Measurements from ENCODE around the gene OR52W1.

DNA sequence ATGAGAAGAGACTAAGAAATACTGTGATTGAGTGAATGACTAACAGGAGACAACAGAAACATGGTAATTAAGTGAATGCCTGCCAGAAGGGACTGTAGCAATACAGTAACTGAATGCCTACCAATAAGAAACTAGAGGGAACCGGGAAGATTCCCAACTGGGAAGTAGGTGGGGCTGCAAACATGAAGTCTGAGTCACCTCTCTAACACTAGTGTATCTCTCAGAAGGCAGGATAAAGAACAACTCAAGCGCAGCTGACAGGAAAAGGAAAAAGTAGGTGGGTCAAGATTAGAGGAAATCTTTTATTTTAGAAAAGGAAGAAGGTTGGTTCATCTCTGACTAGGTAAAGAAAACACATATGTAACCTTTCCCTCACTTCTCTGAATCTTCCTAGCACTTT, 20.3 kb downstream of the OR52W1 start:
- TF ChIP-seq, protein P1, sequence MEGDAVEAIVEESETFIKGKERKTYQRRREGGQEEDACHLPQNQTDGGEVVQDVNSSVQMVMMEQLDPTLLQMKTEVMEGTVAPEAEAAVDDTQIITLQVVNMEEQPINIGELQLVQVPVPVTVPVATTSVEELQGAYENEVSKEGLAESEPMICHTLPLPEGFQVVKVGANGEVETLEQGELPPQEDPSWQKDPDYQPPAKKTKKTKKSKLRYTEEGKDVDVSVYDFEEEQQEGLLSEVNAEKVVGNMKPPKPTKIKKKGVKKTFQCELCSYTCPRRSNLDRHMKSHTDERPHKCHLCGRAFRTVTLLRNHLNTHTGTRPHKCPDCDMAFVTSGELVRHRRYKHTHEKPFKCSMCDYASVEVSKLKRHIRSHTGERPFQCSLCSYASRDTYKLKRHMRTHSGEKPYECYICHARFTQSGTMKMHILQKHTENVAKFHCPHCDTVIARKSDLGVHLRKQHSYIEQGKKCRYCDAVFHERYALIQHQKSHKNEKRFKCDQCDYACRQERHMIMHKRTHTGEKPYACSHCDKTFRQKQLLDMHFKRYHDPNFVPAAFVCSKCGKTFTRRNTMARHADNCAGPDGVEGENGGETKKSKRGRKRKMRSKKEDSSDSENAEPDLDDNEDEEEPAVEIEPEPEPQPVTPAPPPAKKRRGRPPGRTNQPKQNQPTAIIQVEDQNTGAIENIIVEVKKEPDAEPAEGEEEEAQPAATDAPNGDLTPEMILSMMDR (IDR thresholded peaks at IDR 0.05; ENCODE audit: low read length) = no peak
- TF ChIP-seq EZH2 (IDR thresholded peaks at IDR 0.05; ENCODE audit: borderline replicate concordance, low read length) = no peak
